HEK293 (cell line): ENCODE results near the gene RPS10.
A peak's percentile ranks its signal among the peaks of the same experiment; 100 is the strongest.

ENCODE experiments used
- CTCF ChIA-PET: fragments of 350-600 bp; formaldehyde crosslinking; extraction: SDS; loops from one replicate; lab custom pipeline; 2021; ENCODE audit warnings: antibody characterized with exemption; lab: Yijun Ruan, JAX
- POLR2A ChIA-PET: fragments of 300-600 bp; formaldehyde crosslinking; extraction: SDS; loops from one replicate; lab custom pipeline; 2020; ENCODE audit warnings: antibody characterized with exemption, inconsistent platforms; lab: Yijun Ruan, JAX
- H3K27ac ChIP-seq: fragments of 200-500 bp; sonication (Bioruptor generic); 2 replicates; pipeline ENCODE4 v1.5.1; 2014; ENCODE audit warnings: low read depth, low read length, control low read depth, inconsistent platforms; ENCODE audit errors: extremely low read depth
- H3K36me3 ChIP-seq, 2 experiments: fragments of 200-500 bp in 1 of 2; sonication (Bioruptor generic) in 1 of 2; 1 replicate in 1 of 2; 2 replicates in 1 of 2; pipeline ENCODE4 v1.5.1; 2014 to 2017; ENCODE audit warnings: inconsistent platforms in 2 of 2, low read length in 2 of 2; ENCODE audit not compliant: control insufficient read depth in 2 of 2, insufficient read depth in 1 of 2
- H3K4me1 ChIP-seq: fragments of 200-500 bp; sonication (Bioruptor generic); 2 replicates; pipeline ENCODE4 v1.5.1; 2014; ENCODE audit warnings: mild to moderate bottlenecking, low read length, inconsistent platforms; ENCODE audit not compliant: control insufficient read depth, insufficient read depth
- H3K4me3 ChIP-seq: 2 replicates; pipeline ENCODE4 v1.5.1; 2011; ENCODE audit warnings: low read depth, mild to moderate bottlenecking, control low read depth, low read length, moderate library complexity
- H3K9me3 ChIP-seq: fragments of 200-500 bp; sonication (Bioruptor generic); 2 replicates; pipeline ENCODE4 v1.5.1; 2014; ENCODE audit warnings: low read depth, low read length, inconsistent platforms; ENCODE audit not compliant: control insufficient read depth, insufficient read depth
- ATF2 ChIP-seq: fragments of 450-650 bp; formaldehyde crosslinking; IDR thresholded peaks from 2 replicates; pipeline ENCODE4 v1.5.1; 2016; ENCODE audit warnings: missing biosample characterization, missing genetic modification characterization, low read depth
- HOXA7 ChIP-seq: sonication (generic); formaldehyde crosslinking; IDR thresholded peaks from 2 replicates; pipeline ENCODE4 v1.8.1; 2022; ENCODE audit warnings: missing genetic modification reagents, borderline replicate concordance
- KLF16 ChIP-seq: fragments of 450-650 bp; formaldehyde crosslinking; IDR thresholded peaks from 2 replicates; pipeline ENCODE4 v1.5.1; 2017; ENCODE audit warnings: missing biosample characterization, missing genetic modification characterization
- RBAK ChIP-seq: fragments of 450-650 bp; formaldehyde crosslinking; IDR thresholded peaks from 2 replicates; pipeline ENCODE4 v1.5.1; 2016; ENCODE audit warnings: missing biosample characterization, missing genetic modification characterization
- SCRT2 ChIP-seq: fragments of 450-650 bp; formaldehyde crosslinking; IDR thresholded peaks from 2 replicates; pipeline ENCODE4 v1.5.1; 2016; ENCODE audit warnings: missing biosample characterization, missing genetic modification characterization
- SETDB1 ChIP-seq: IDR thresholded peaks from one replicate; pipeline ENCODE4 v1.6.1; 2017; ENCODE audit warnings: mild to moderate bottlenecking, low read length, moderate library complexity, mixed read lengths; ENCODE audit not compliant: insufficient read length
- WT1 ChIP-seq: fragments of 450-650 bp; formaldehyde crosslinking; IDR thresholded peaks from 2 replicates; pipeline ENCODE4 v1.5.1; 2016; ENCODE audit warnings: missing biosample characterization, missing genetic modification characterization
- ZBTB21 ChIP-seq: fragments of 450-650 bp; formaldehyde crosslinking; IDR thresholded peaks from 2 replicates; pipeline ENCODE4 v1.5.1; 2017; ENCODE audit warnings: missing biosample characterization, missing genetic modification characterization
- ZNF155 ChIP-seq: fragments of 450-650 bp; formaldehyde crosslinking; IDR thresholded peaks from 2 replicates; pipeline ENCODE4 v1.5.1; 2016; ENCODE audit warnings: missing biosample characterization, missing genetic modification characterization
- ZNF175 ChIP-seq: fragments of 450-650 bp; formaldehyde crosslinking; IDR thresholded peaks from 2 replicates; pipeline ENCODE4 v1.5.1; 2016; ENCODE audit warnings: missing biosample characterization, missing genetic modification characterization
- ZNF335 ChIP-seq: fragments of 450-650 bp; formaldehyde crosslinking; conservative IDR thresholded peaks from 2 replicates; pipeline ENCODE4 v1.5.1; 2016; ENCODE audit warnings: missing biosample characterization, missing genetic modification characterization
- ZNF366 ChIP-seq: fragments of 450-650 bp; formaldehyde crosslinking; conservative IDR thresholded peaks from 2 replicates; pipeline ENCODE4 v1.5.1; 2016; ENCODE audit warnings: missing biosample characterization, missing genetic modification characterization
- ZNF843 ChIP-seq: fragments of 450-650 bp; formaldehyde crosslinking; IDR thresholded peaks from 2 replicates; pipeline ENCODE4 v1.5.1; 2016; ENCODE audit warnings: missing biosample characterization, missing genetic modification characterization
- TF ChIP-seq, protein P1 (sequence below): fragments of 450-650 bp; formaldehyde crosslinking; conservative IDR thresholded peaks from 2 replicates; pipeline ENCODE4 v1.5.1; 2016; ENCODE audit warnings: low read depth, missing biosample characterization, missing genetic modification characterization
- TF ChIP-seq, protein P2 (sequence below): fragments of 450-650 bp; formaldehyde crosslinking; IDR thresholded peaks from 2 replicates; pipeline ENCODE4 v1.5.1; 2016; ENCODE audit warnings: missing biosample characterization, missing genetic modification characterization

Gene RPS10

GRCh38 chr6:34393966-34394305 lies 31.9 kb downstream of the RPS10 start (continued):
- TF ChIP-seq, protein P1, sequence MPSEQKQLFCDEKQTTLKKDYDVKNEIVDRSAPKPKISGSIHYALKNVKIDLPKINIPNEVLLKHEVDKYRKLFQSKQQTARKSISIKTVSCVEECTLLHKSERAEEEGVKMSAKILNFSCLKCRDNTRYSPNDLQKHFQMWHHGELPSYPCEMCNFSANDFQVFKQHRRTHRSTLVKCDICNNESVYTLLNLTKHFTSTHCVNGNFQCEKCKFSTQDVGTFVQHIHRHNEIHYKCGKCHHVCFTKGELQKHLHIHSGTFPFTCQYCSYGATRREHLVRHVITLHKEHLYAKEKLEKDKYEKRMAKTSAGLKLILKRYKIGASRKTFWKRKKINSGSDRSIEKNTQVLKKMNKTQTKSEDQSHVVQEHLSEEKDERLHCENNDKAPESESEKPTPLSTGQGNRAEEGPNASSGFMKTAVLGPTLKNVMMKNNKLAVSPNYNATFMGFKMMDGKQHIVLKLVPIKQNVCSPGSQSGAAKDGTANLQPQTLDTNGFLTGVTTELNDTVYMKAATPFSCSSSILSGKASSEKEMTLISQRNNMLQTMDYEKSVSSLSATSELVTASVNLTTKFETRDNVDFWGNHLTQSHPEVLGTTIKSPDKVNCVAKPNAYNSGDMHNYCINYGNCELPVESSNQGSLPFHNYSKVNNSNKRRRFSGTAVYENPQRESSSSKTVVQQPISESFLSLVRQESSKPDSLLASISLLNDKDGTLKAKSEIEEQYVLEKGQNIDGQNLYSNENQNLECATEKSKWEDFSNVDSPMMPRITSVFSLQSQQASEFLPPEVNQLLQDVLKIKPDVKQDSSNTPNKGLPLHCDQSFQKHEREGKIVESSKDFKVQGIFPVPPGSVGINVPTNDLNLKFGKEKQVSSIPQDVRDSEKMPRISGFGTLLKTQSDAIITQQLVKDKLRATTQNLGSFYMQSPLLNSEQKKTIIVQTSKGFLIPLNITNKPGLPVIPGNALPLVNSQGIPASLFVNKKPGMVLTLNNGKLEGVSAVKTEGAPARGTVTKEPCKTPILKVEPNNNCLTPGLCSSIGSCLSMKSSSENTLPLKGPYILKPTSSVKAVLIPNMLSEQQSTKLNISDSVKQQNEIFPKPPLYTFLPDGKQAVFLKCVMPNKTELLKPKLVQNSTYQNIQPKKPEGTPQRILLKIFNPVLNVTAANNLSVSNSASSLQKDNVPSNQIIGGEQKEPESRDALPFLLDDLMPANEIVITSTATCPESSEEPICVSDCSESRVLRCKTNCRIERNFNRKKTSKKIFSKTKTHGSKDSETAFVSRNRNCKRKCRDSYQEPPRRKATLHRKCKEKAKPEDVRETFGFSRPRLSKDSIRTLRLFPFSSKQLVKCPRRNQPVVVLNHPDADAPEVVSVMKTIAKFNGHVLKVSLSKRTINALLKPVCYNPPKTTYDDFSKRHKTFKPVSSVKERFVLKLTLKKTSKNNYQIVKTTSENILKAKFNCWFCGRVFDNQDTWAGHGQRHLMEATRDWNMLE (tag by site-specific recombination) = no peak

DNA sequence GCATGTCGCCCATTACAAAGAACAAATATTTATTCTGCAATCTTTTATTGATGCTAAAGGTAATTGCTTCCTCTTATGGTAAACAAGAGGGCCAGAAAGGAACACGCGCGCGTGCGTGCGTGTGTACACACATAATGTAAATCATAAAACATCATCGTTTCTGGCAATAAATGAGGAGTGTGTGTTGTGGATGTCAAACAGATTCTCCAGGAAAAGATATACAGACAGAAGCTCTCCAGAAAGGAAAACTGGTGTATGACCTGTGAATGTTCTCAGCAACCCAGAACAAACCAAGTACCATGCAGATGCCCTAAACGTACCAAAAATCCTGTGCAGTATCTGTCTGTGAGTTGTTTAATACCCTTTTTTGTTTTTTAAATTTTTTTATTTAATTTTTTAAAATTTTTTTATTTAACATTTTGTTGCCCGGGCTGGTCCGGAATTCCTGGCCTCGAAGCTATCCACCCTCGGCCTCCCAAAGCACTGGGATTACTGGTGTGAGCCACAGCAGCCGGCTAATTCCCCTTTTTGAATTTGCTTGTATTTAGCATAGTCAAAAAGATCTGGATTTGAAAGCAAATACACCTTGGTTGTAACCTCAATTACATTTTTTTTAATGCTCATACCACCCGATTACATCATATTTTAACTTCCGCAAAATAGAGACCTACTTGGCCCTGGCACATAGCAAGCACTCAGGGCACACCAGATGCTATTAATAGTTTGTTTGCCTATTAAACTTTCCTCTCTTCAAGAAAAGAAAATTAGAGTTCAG lies 32.5 kb downstream of the RPS10 start:
- CTCF ChIA-PET = interaction anchor here (0.6 to 4.4 kb wide), 13 partner anchors 12 to 633 kb away, joined by 3 to 31 read pairs (median 4); partner anchors contain the start of gene SMIM29
- peaks cover 2% of the 10 kb centered on the region; the same call in 1 of the 2 replicates for H3K4me1 ChIP-seq
- H3K36me3 ChIP-seq = no peaks in the 10 kb centered on the region
- TF ChIP-seq SCRT2 (tag by site-specific recombination) (no peak), ZNF843 (tag by site-specific recombination) (no peak), KLF16 (tag by site-specific recombination) (no peak), ATF2 (tag by site-specific recombination) (peak; percentile 49), ZNF155 (tag by site-specific recombination) (no peak), SETDB1 (no peak), RBAK (tag by site-specific recombination) (no peak), ZNF175 (tag by site-specific recombination) (no peak), ZNF366 (tag by site-specific recombination) (peak; percentile 9; the same call in 1 of the 2 replicates), WT1 (tag by site-specific recombination) (0 out of 2 replicates have a peak, but pooled peaks have one; percentile 6), ZBTB21 (tag by site-specific recombination) (no peak), HOXA7 (CRISPR knock-in tag) (no peak), ZNF335 (tag by site-specific recombination) (peak; percentile 50)
- TF ChIP-seq, protein P2, sequence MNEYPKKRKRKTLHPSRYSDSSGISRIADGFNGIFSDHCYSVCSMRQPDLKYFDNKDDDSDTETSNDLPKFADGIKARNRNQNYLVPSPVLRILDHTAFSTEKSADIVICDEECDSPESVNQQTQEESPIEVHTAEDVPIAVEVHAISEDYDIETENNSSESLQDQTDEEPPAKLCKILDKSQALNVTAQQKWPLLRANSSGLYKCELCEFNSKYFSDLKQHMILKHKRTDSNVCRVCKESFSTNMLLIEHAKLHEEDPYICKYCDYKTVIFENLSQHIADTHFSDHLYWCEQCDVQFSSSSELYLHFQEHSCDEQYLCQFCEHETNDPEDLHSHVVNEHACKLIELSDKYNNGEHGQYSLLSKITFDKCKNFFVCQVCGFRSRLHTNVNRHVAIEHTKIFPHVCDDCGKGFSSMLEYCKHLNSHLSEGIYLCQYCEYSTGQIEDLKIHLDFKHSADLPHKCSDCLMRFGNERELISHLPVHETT (tag by site-specific recombination) = no peak
- TF ChIP-seq, all 188 proteins: peak for 4
- POLR2A ChIA-PET = no interaction called here
- Histone ChIP-seq H3K27ac (peak overlapping the region; percentile 6; the same call in 1 of the 2 replicates), H3K9me3 (no peaks in the 10 kb centered on the region), H3K4me3 (peak overlapping the region; percentile 74)
